ENCODE results near the gene HSPB8. TPM values are rescaled to one million over a fixed set of nuclear protein-coding genes. Genes with fewer than 3 reads are reported as not detected.

The HSPB8 gene
- total and polyA plus RNA-seq, 12 donors = 4.0 to 27.8 (median 13.2) TPM

GRCh38 chr12:119169150-119169549 is 9.6 kb upstream of the HSPB8 start:
- Histone ChIP-seq H3K36me3 (replicated peaks in 1 of 2) (no peaks in the 10 kb centered on the region), H3K4me1 (replicated peaks in 1 of 2) (no peaks in the 10 kb centered on the region), H3K4me3 (no peak overlapping the region), H3K27me3 (no peaks in the 10 kb centered on the region), H3K27ac (no peak overlapping the region), H3K9me3 (replicated peaks in 1 of 3) (no peaks in the 10 kb centered on the region)
- WGBS, 4 donors = 43 to 50% (median 43%) methylated on average over 2 of the region's 2 CpGs
- TF ChIP-seq CTCF (IDR thresholded peaks at IDR 0.05) (no peak), POLR2A (IDR thresholded peaks at IDR 0.05) (no peak)
- DNase-seq = no peak
- intact Hi-C loops (cut with DNase I) = no loop called here

GRCh38 chr12:119171291-119171690 is 7.4 kb upstream of the HSPB8 start:
- Histone ChIP-seq H3K36me3 (replicated peaks in 1 of 2) (no peaks in the 10 kb centered on the region), H3K27ac (no peak overlapping the region), H3K27me3 (no peaks in the 10 kb centered on the region), H3K4me1 (replicated peaks in 1 of 2) (no peaks in the 10 kb centered on the region), H3K9me3 (replicated peaks in 1 of 3) (no peaks in the 10 kb centered on the region), H3K4me3 (no peak overlapping the region)
- intact Hi-C loops (cut with DNase I) = no loop called here
- no peak for DNase-seq
- 53 to 72% (median 58%) methylated on average over 5 of the region's 5 CpGs for WGBS, 4 donors
- TF ChIP-seq POLR2A (IDR thresholded peaks at IDR 0.05) (no peak), CTCF (IDR thresholded peaks at IDR 0.05) (no peak)

GRCh38 chr12:119171691-119172425 is 6.9 kb upstream of the HSPB8 start:
- intact Hi-C loops (cut with DNase I) = no loop called here
- no peak for DNase-seq
- no peaks in the 10 kb centered on the region for H3K27me3 ChIP-seq
- no peaks in the 10 kb centered on the region for H3K36me3 ChIP-seq (replicated peaks in 1 of 2)
- no peak for TF ChIP-seq POLR2A (IDR thresholded peaks at IDR 0.05)
- no peak for TF ChIP-seq CTCF (IDR thresholded peaks at IDR 0.05)
- no peak overlapping the region for H3K27ac ChIP-seq
- no peak overlapping the region for H3K4me3 ChIP-seq
- H3K4me1 ChIP-seq (replicated peaks in 1 of 2) = no peaks in the 10 kb centered on the region
- 65 to 68% (median 66%) methylated on average over 15 of the region's 15 CpGs for WGBS, 4 donors
- H3K9me3 ChIP-seq (replicated peaks in 1 of 3) = no peaks in the 10 kb centered on the region

- no peak for TF ChIP-seq CTCF (IDR thresholded peaks at IDR 0.05)
- TF ChIP-seq POLR2A (IDR thresholded peaks at IDR 0.05) = no peak
- no peak overlapping the region for H3K4me3 ChIP-seq
- 58 to 100% (median 71%) methylated on average over 1 to 5 of the region's 5 CpGs for WGBS, 4 donors
- DNase-seq = no peak
- H3K4me1 ChIP-seq (replicated peaks in 1 of 2) = peaks cover 0 to 4% of the 10 kb centered on the region in 2 donors
- H3K27ac ChIP-seq = no peak overlapping the region
- no peaks in the 10 kb centered on the region for H3K9me3 ChIP-seq (replicated peaks in 1 of 3)
- no peaks in the 10 kb centered on the region for H3K36me3 ChIP-seq (replicated peaks in 1 of 2)
- intact Hi-C loops (cut with DNase I) = no loop called here
- H3K27me3 ChIP-seq = no peaks in the 10 kb centered on the region
These were observed 3.6 kb upstream of the HSPB8 start for GRCh38 chr12:119175081-119175480.
